ENCODE data around the gene BCL7B. TPM values are rescaled to one million over a fixed set of nuclear protein-coding genes. Genes with fewer than 3 reads are reported as not detected.

Gene BCL7B
- total and polyA plus RNA-seq, 2 of the 13 experiments (the other 11 are each of a cell fraction or from before 2014, with no cell fraction given): 24.3 to 38.2 TPM

GRCh38 chr7:73517241-73517995, 40.1 kb downstream of the BCL7B start:
- intact Hi-C loops (cut with micrococcal nuclease; ENCODE audit: unreplicated experiment): no loop called here
- H3K79me2 ChIP-seq (ENCODE audit: insufficient read depth, low read length): peaks cover 86% of the 10 kb centered on the region
- peaks cover 37% of the 10 kb centered on the region for H3K4me1 ChIP-seq (ENCODE audit: insufficient read depth, low read length)
- CTCF ChIA-PET (ENCODE audit: low intra/inter-chr PET ratio, low total read pairs): no interaction called here
- no peak overlapping the region for H3K4me3 ChIP-seq (replicated peaks in 1 of 3; ENCODE audit: insufficient read depth in 1 of 3, low read depth in 2 of 3, low read length in 3 of 3)
- H3K36me3 ChIP-seq (replicated peaks in 1 of 2; ENCODE audit: control insufficient read depth in 1 of 2, insufficient read depth in 2 of 2, low read length in 2 of 2): peaks cover 8 to 50% of the 10 kb centered on the region in 2 experiments
- ATAC-seq (no peak), FAIRE-seq (no peak), DNase-seq (ENCODE audit: low spot score) (no peak)
- no TSS peak for BruUV-seq (replicated peaks)
- H3K4me2 ChIP-seq (ENCODE audit: low read depth, low read length): no peak overlapping the region
- 94% methylated on average over 6 of the region's 6 CpGs for WGBS (ENCODE audit: low lambda C conversion rate)
- H2AFZ ChIP-seq (ENCODE audit: low read length): no peak overlapping the region
- no peak for TF ChIP-seq ZNF782 (CRISPR knock-in tag; IDR thresholded peaks at IDR 0.05; ENCODE audit: borderline replicate concordance)
- peak; percentile 87 for TF ChIP-seq ZNF317 (CRISPR knock-in tag; IDR thresholded peaks at IDR 0.05)
- TF ChIP-seq ZNF121 (CRISPR knock-in tag; IDR thresholded peaks at IDR 0.05): 0 out of 2 replicates have a peak, but pooled peaks have one; percentile 31
- TF ChIP-seq PPARG (CRISPR knock-in tag; conservative IDR thresholded peaks at IDR 0.05): no peak
- no peak for TF ChIP-seq ZNF17 (CRISPR knock-in tag; IDR thresholded peaks at IDR 0.05)
- H3K9me3 ChIP-seq (ENCODE audit: low read length): no peaks in the 10 kb centered on the region
- peaks cover 29% of the 10 kb centered on the region for H4K20me1 ChIP-seq (ENCODE audit: insufficient read depth, low read length)
- in situ Hi-C loops (cut with HindIII; ENCODE audit: extremely low pct_ligation_motif_present, low pct_unique_long_range_greater_than_20kb): no loop called here
- H3K9ac ChIP-seq (ENCODE audit: insufficient read depth, low read depth, low read length): no peak overlapping the region
- POLR2A ChIA-PET: no interaction called here
- no peak overlapping the region for H3K27ac ChIP-seq (ENCODE audit: extremely low read length, insufficient read depth, low read length)
- no peaks in the 10 kb centered on the region; a peak in 1 of 5 replicates for H3K27me3 ChIP-seq (ENCODE audit: control insufficient read depth in 1 of 2, insufficient read depth in 2 of 2, low read length in 2 of 2)

- in situ Hi-C loops (cut with HindIII; ENCODE audit: extremely low pct_ligation_motif_present, low pct_unique_long_range_greater_than_20kb) (no loop called here), intact Hi-C loops (cut with micrococcal nuclease; ENCODE audit: unreplicated experiment) (no loop called here)
- FAIRE-seq: no peak
- 93% methylated on average over 3 of the region's 3 CpGs for WGBS (ENCODE audit: low lambda C conversion rate)
- Histone ChIP-seq H3K27me3 (ENCODE audit: control insufficient read depth in 1 of 2, insufficient read depth in 2 of 2, low read length in 2 of 2) (no peaks in the 10 kb centered on the region), H3K4me3 (replicated peaks in 1 of 3; ENCODE audit: insufficient read depth in 1 of 3, low read depth in 2 of 3, low read length in 3 of 3) (no peak overlapping the region), H3K4me2 (ENCODE audit: low read depth, low read length) (no peak overlapping the region), H3K27ac (ENCODE audit: extremely low read length, insufficient read depth, low read length) (no peak overlapping the region), H3K36me3 (replicated peaks in 1 of 2; ENCODE audit: control insufficient read depth in 1 of 2, insufficient read depth in 2 of 2, low read length in 2 of 2) (peaks cover 8 to 67% of the 10 kb centered on the region in 2 experiments), H3K9me3 (ENCODE audit: low read length) (no peaks in the 10 kb centered on the region), H3K9ac (ENCODE audit: insufficient read depth, low read depth, low read length) (no peak overlapping the region), H2AFZ (ENCODE audit: low read length) (no peak overlapping the region), H3K4me1 (ENCODE audit: insufficient read depth, low read length) (peaks cover 33% of the 10 kb centered on the region), H4K20me1 (ENCODE audit: insufficient read depth, low read length) (peaks cover 30% of the 10 kb centered on the region), H3K79me2 (ENCODE audit: insufficient read depth, low read length) (peaks cover 90% of the 10 kb centered on the region)
- DNase-seq (ENCODE audit: low spot score): no peak
- peak; percentile 34; the same call in 1 of the 3 replicates for ATAC-seq
- BruUV-seq (replicated peaks): no TSS peak
- ChIA-PET CTCF (ENCODE audit: low intra/inter-chr PET ratio, low total read pairs) (no interaction called here), POLR2A (no interaction called here)
- TF ChIP-seq FOXO4 (CRISPR knock-in tag; conservative IDR thresholded peaks at IDR 0.05): 0 out of 2 replicates have a peak, but pooled peaks have one; percentile 14
- TF ChIP-seq EZH2 (conservative IDR thresholded peaks at IDR 0.05; ENCODE audit: low read depth, low read length): no peak
- no peak for TF ChIP-seq SATB2 (CRISPR knock-in tag; IDR thresholded peaks at IDR 0.05)
- TF ChIP-seq MTF1 (CRISPR knock-in tag; IDR thresholded peaks at IDR 0.05): no peak
- no peak for TF ChIP-seq RFX5 (IDR thresholded peaks at IDR 0.05; ENCODE audit: low read depth, low read length)
- no peak for TF ChIP-seq KAT7 (CRISPR knock-in tag; IDR thresholded peaks at IDR 0.05; ENCODE audit: borderline replicate concordance)
- no peak for TF ChIP-seq TSC22D2 (CRISPR knock-in tag; IDR thresholded peaks at IDR 0.05; ENCODE audit: borderline replicate concordance)
These were observed 42.3 kb downstream of the BCL7B start for GRCh38 chr7:73515178-73515577.
